Measurements from ENCODE around the gene BRINP2. TPM values are rescaled to one million over a fixed set of nuclear protein-coding genes. Genes with fewer than 3 reads are reported as not detected.

Gene BRINP2
- total RNA-seq, 1 donor from 2014 or later = 0.11 TPM

DNA sequence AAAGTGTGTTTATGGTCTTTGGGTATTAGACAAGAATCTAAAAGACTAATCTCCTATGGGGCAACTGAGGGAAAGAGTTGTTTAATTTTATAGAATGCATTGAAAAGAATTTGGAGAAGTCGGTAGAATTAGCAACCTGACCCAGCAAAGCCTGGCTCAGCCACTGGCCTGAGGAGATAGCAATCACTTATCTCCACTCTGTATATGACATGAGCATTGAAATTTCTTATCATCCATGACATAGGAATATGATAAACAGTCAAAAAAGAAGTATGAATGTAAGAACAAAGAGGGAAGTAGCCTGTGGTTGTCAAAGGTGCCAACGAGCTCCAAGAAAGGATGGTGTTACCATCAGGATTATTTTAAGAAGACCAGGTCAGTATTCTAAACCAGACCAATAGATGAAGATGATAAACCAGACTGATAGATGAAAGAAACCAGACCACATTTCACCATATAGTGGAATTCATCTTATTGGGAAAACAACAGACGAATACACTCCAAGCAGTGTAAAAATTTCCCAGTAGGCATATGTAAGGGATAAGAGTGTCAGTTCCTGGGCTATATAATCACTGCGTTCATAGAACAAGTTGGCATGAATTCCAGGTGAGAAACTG lies 42.0 kb upstream of the BRINP2 start:
- Histone ChIP-seq H3K9me3 (no peaks in the 10 kb centered on the region), H3K27me3 (no peaks in the 10 kb centered on the region), H3K4me1 (no peaks in the 10 kb centered on the region), H3K27ac (no peak overlapping the region), H3K36me3 (no peaks in the 10 kb centered on the region), H3K4me3 (no peak overlapping the region)
- intact Hi-C loops (cut with DNase I) = no loop called here
- TF ChIP-seq, protein P1, sequence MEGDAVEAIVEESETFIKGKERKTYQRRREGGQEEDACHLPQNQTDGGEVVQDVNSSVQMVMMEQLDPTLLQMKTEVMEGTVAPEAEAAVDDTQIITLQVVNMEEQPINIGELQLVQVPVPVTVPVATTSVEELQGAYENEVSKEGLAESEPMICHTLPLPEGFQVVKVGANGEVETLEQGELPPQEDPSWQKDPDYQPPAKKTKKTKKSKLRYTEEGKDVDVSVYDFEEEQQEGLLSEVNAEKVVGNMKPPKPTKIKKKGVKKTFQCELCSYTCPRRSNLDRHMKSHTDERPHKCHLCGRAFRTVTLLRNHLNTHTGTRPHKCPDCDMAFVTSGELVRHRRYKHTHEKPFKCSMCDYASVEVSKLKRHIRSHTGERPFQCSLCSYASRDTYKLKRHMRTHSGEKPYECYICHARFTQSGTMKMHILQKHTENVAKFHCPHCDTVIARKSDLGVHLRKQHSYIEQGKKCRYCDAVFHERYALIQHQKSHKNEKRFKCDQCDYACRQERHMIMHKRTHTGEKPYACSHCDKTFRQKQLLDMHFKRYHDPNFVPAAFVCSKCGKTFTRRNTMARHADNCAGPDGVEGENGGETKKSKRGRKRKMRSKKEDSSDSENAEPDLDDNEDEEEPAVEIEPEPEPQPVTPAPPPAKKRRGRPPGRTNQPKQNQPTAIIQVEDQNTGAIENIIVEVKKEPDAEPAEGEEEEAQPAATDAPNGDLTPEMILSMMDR (IDR thresholded peaks at IDR 0.05) = no peak
- no peak for DNase-seq (ENCODE audit: low spot score in 2 of 2)

DNA sequence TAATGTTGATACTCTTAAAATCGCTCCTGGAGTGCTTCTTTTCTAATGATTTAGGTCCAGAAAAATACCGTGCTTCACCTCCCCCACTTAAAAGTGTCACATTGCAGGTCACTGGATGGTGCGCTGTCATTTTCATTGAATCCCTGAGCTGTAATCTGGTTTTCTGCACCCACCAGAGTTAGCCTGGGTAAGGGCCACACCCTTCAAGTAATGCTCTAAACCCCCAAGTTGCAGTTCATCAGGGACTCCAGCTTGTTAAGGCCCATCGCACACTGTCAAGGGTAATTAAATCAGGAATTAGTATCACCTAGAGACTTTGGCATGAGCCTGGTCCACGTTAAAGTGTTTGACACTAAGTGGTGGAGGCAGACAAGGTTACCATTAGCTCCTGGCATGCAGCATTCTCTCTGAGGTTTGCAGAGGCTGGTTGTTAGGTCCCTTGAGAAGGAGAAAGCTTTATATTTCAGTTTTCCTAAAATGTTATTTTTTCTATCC lies 40.3 kb upstream of the BRINP2 start:
- Histone ChIP-seq H3K36me3 (no peaks in the 10 kb centered on the region), H3K9me3 (no peaks in the 10 kb centered on the region), H3K4me3 (no peak overlapping the region), H3K27ac (no peak overlapping the region), H3K27me3 (no peaks in the 10 kb centered on the region), H3K4me1 (no peaks in the 10 kb centered on the region)
- DNase-seq (ENCODE audit: low spot score in 2 of 2) = no peak
- TF ChIP-seq, protein P1 (IDR thresholded peaks at IDR 0.05) = no peak
- intact Hi-C loops (cut with DNase I) = no loop called here

DNA sequence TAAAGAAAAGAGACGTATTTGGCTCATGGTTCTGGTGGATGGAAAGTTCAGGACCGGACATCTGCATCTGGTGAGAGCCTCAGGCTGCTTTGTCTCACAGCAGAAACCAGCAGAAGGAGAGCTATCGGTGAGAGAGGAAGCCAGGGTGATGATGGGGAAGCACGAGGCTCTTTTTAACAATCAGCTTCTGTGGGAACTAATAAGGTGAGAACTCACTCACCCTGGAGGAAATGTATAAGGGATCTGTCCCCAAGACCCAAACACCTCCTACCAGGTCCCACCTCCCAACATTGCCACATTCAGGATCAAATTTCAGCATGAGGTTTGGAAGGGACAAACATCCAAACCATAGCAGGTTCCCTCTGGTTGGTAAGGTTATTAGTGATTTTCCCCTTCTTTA lies 39.0 kb upstream of the BRINP2 start:
- TF ChIP-seq, protein P1 (IDR thresholded peaks at IDR 0.05) = no peak
- H3K36me3 ChIP-seq = no peaks in the 10 kb centered on the region

DNA sequence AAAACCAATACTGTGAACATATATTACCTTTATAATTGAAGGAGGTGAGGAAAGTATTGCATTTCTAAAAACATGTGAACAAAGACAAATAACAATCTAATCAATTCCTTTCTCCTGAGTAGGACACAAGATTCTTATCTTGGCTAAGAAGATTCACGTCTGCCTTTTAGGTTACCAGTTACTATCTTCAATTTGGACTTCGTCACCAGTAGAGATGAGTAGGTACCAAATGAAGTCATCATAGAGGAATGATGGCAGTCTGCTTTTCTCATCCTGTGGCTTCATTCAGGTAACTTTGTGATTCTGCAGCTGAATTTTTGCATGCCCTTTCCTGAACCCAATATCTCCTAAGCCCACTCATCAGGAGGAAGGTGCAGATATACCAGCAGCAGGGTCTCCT lies 38.6 kb upstream of the BRINP2 start:
- no peak for DNase-seq (ENCODE audit: low spot score in 2 of 2)
- intact Hi-C loops (cut with DNase I) = no loop called here

More for the DNA sequence above, 39.0 kb upstream of the BRINP2 start:
- Histone ChIP-seq H3K9me3 (no peaks in the 10 kb centered on the region), H3K27me3 (no peaks in the 10 kb centered on the region), H3K4me3 (no peak overlapping the region), H3K27ac (no peak overlapping the region), H3K4me1 (no peaks in the 10 kb centered on the region)
- no peak for DNase-seq (ENCODE audit: low spot score in 2 of 2)
- intact Hi-C loops (cut with DNase I) = no loop called here

DNA sequence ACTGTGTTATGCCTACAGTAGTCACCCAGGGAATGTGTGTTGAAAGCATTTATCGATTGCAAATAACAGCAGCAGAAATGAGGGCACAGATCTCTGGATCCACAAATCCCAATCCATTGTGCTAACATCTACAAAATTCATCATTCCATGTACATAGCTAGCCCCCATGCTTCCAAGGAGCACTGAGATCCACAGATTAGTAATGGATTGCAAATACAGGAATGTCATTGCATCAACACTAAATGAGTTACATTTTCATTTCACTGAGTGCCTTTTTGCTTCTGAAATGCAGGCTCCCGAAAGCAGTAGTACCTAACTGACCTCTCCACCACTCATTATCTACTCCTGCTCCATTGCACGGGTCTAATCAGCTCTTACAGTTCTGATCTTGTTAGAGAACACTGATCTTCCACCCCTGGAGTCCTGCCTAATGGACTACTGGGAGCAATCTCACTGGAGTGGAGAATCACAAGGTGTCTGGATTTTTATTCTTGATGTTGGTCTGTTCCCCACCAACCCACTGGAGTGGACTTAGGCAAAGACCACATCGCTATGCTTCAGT lies 36.7 kb upstream of the BRINP2 start:
- H3K4me1 ChIP-seq = no peaks in the 10 kb centered on the region
- H3K9me3 ChIP-seq = no peaks in the 10 kb centered on the region
- DNase-seq (ENCODE audit: low spot score in 2 of 2) = no peak
- H3K27me3 ChIP-seq = no peaks in the 10 kb centered on the region
- TF ChIP-seq, protein P1 (IDR thresholded peaks at IDR 0.05) = no peak
- H3K36me3 ChIP-seq = no peaks in the 10 kb centered on the region
- no peak overlapping the region for H3K4me3 ChIP-seq
- intact Hi-C loops (cut with DNase I) = no loop called here
- no peak overlapping the region for H3K27ac ChIP-seq

More for the DNA sequence above, 38.6 kb upstream of the BRINP2 start:
- TF ChIP-seq, protein P1 (IDR thresholded peaks at IDR 0.05) = no peak
- no peaks in the 10 kb centered on the region for H3K27me3 ChIP-seq
- H3K27ac ChIP-seq = no peak overlapping the region
- no peaks in the 10 kb centered on the region for H3K36me3 ChIP-seq
- H3K4me3 ChIP-seq = no peak overlapping the region
- no peaks in the 10 kb centered on the region for H3K9me3 ChIP-seq
- no peaks in the 10 kb centered on the region for H3K4me1 ChIP-seq
